ENCODE results near the gene ARPIN.

DNA sequence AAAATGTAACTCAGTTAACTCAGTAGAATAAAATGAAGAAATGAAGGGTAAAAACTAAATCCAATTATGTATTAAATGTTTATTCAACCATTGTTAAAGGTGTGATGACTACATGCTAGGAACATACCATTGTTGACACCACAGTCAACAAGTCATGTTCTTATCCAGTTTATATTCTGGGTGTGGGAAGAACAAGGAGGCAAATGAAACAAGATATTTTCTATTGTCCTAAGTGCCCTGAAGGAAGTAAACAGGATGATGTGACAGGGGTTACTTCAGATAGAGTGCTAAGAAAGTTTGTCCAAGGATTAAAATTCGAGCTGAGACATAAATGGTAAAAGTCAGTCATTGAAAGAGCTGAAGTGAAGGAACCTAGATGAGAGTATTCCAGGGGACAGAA is 32.0 kb downstream of the ARPIN start:
- TF ChIP-seq SP1 (IDR thresholded peaks at IDR 0.05; ENCODE audit: low read depth) (no peak), EZH2phosphoT487 (IDR thresholded peaks at IDR 0.05; ENCODE audit: borderline replicate concordance) (no peak), POLR2A (IDR thresholded peaks at IDR 0.05; ENCODE audit: borderline replicate concordance, extremely low read depth, insufficient read depth, insufficient read length) (no peak), FOSL1 (IDR thresholded peaks at IDR 0.05; ENCODE audit: low read depth) (no peak), POLR2AphosphoS5 (IDR thresholded peaks at IDR 0.05; ENCODE audit: low read depth, low read length) (no peak), SIN3A (IDR thresholded peaks at IDR 0.05; ENCODE audit: low read depth) (no peak), EZH2 (IDR thresholded peaks at IDR 0.05) (no peak), SRF (IDR thresholded peaks at IDR 0.05; ENCODE audit: low read depth) (no peak), TCF7L2 (IDR thresholded peaks at IDR 0.05; ENCODE audit: borderline replicate concordance, extremely low read depth, insufficient read depth, insufficient read length) (no peak), ZFX (IDR thresholded peaks at IDR 0.05) (no peak), CEBPB (IDR thresholded peaks at IDR 0.05; ENCODE audit: low read depth) (no peak)
- TF ChIP-seq, protein P1, sequence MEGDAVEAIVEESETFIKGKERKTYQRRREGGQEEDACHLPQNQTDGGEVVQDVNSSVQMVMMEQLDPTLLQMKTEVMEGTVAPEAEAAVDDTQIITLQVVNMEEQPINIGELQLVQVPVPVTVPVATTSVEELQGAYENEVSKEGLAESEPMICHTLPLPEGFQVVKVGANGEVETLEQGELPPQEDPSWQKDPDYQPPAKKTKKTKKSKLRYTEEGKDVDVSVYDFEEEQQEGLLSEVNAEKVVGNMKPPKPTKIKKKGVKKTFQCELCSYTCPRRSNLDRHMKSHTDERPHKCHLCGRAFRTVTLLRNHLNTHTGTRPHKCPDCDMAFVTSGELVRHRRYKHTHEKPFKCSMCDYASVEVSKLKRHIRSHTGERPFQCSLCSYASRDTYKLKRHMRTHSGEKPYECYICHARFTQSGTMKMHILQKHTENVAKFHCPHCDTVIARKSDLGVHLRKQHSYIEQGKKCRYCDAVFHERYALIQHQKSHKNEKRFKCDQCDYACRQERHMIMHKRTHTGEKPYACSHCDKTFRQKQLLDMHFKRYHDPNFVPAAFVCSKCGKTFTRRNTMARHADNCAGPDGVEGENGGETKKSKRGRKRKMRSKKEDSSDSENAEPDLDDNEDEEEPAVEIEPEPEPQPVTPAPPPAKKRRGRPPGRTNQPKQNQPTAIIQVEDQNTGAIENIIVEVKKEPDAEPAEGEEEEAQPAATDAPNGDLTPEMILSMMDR (IDR thresholded peaks at IDR 0.05 in 2 of 3, conservative IDR thresholded peaks at IDR 0.05 in 1 of 3; ENCODE audit: borderline replicate concordance in 1 of 3, insufficient read depth in 1 of 3, low read depth in 2 of 3, low read length in 2 of 3), result no peak
- TF ChIP-seq, protein P2, sequence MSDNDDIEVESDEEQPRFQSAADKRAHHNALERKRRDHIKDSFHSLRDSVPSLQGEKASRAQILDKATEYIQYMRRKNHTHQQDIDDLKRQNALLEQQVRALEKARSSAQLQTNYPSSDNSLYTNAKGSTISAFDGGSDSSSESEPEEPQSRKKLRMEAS (IDR thresholded peaks at IDR 0.05), result no peak
- TF ChIP-seq, protein P3, sequence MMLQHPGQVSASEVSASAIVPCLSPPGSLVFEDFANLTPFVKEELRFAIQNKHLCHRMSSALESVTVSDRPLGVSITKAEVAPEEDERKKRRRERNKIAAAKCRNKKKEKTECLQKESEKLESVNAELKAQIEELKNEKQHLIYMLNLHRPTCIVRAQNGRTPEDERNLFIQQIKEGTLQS (IDR thresholded peaks at IDR 0.05), result no peak
